Osteocyte (in vitro differentiated cells): Measurements from ENCODE around the gene CHRNB2. TPM values are rescaled to one million over a fixed set of nuclear protein-coding genes. Genes with fewer than 3 reads are reported as not detected.

Experiments
- DNase-seq: peaks from one replicate; pipeline ENCODE4 v3.0.0; 2021; ENCODE audit warnings: mixed read lengths; ENCODE audit not compliant: unreplicated experiment; ENCODE audit errors: extremely low spot score
- H3K27ac Mint-ChIP-seq: one replicate; pipeline ENCODE4 v1.8.0; 2021; ENCODE audit warnings: mild to moderate bottlenecking, mixed read lengths; ENCODE audit not compliant: unreplicated experiment
- H3K27me3 Mint-ChIP-seq: one replicate; pipeline ENCODE4 v1.8.0; 2021; ENCODE audit warnings: mixed read lengths; ENCODE audit not compliant: unreplicated experiment
- H3K36me3 Mint-ChIP-seq: one replicate; pipeline ENCODE4 v1.8.0; 2021; ENCODE audit warnings: mixed read lengths; ENCODE audit not compliant: unreplicated experiment
- H3K4me1 Mint-ChIP-seq: one replicate; pipeline ENCODE4 v1.8.0; 2021; ENCODE audit warnings: mixed read lengths; ENCODE audit not compliant: unreplicated experiment
- H3K4me3 Mint-ChIP-seq: one replicate; pipeline ENCODE4 v1.8.0; 2021; ENCODE audit warnings: mild to moderate bottlenecking, moderate library complexity, mixed read lengths; ENCODE audit not compliant: unreplicated experiment
- H3K9me3 Mint-ChIP-seq: one replicate; pipeline ENCODE4 v1.8.0; 2021; ENCODE audit warnings: mixed read lengths; ENCODE audit not compliant: unreplicated experiment
- total RNA-seq: library from RNA; stranded (reverse); gene quantifications from 2 replicates; pipeline ENCODE4 v1.2.1, GENCODE V29; 2021
- TF ChIP-seq, protein P1 (sequence below): fragments of 200-600 bp; sonication (generic); IDR thresholded peaks from 2 replicates; pipeline ENCODE4 v1.5.0; 2021; ENCODE audit warnings: antibody characterized with exemption, mild to moderate bottlenecking, moderate library complexity

Gene CHRNB2
- total RNA-seq, 1 donor from 2014 or later = 0.27 TPM

DNA sequence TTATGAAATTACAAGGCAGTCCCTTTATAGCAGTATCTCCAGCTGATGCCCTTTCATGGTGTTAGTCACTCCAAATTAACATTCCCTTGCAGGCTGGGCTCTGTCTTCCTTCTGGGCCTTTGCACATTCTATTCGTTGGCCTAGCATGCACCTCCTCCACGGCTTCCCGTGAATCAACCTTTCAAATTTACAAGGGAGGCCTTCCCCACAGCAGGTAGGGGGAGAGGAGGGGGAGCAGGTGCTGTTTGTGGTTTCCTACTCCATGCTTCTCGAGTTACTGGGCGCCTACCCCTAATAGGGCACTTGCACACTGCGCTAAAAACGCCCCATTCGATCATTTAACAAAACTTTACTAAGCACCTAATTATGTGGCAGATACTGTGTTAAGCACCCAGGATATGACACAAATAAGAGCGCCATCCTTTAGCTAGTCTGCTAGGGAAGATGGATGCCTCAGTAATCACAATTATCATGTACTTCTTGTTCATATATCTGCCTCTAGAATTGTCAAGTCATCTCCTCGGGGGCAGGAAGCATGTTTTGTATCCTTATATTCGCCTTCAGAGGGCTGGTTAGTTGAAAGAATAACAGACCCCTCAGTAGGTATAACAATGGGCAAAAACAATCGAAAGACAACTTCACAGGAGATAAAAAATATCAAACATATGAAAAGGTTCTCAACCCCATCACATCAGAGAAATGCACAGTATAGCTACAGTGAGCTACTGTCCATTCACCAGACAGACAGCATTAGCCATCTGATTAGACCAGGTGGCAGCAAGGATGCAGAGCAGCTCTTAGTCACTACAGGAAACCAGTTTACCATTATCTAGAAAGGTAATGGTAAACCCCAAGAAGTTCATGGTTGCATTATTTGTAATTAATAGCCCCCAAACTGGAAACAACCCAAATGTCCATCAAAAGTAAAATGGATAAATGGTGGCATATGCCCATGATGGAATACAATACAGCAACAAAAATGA, 42.1 kb downstream of the CHRNB2 start:
- Mint-ChIP-seq H3K4me1 (peaks cover 36% of the 10 kb centered on the region), H3K27me3 (no peaks in the 10 kb centered on the region), H3K36me3 (peaks cover 3% of the 10 kb centered on the region), H3K27ac (peak overlapping the region; percentile 99), H3K9me3 (no peaks in the 10 kb centered on the region), H3K4me3 (peak overlapping the region; percentile 93)
- DNase-seq = no peak
- TF ChIP-seq, protein P1, sequence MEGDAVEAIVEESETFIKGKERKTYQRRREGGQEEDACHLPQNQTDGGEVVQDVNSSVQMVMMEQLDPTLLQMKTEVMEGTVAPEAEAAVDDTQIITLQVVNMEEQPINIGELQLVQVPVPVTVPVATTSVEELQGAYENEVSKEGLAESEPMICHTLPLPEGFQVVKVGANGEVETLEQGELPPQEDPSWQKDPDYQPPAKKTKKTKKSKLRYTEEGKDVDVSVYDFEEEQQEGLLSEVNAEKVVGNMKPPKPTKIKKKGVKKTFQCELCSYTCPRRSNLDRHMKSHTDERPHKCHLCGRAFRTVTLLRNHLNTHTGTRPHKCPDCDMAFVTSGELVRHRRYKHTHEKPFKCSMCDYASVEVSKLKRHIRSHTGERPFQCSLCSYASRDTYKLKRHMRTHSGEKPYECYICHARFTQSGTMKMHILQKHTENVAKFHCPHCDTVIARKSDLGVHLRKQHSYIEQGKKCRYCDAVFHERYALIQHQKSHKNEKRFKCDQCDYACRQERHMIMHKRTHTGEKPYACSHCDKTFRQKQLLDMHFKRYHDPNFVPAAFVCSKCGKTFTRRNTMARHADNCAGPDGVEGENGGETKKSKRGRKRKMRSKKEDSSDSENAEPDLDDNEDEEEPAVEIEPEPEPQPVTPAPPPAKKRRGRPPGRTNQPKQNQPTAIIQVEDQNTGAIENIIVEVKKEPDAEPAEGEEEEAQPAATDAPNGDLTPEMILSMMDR = no peak

DNA sequence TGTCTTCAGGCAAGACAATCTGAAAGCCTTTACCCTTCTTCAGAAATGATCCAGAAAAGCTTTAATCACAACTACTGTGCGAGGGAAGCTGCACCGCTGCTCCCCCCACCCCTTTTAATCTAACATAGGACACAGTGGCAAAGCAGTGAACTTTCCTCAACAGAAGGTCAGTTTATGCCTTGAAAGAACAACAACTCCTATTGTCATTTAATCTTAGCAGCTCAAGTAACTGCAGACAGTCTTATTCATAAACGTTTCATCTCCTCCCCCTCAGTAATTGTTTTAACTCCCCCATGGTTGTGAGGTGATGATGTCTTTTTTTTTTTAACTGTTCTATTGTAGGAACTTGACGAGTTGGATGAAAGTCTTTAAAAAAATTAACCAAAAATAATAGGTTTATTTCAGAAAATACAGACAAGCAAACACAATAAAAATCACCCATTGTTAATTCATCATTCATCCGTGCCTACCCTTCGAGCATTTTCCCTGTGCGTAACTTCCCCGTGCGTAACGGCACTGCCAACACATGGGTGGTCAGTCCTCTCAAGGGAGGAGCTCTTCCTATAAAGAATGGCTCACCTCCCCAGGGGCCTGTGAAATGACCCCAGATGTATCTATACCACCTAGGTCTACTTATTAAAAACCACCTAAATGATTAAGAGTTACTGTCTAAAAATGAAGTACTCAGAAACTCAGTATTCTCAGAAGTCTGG, 43.7 kb downstream of the CHRNB2 start:
- H3K27ac Mint-ChIP-seq = no peak overlapping the region
- H3K36me3 Mint-ChIP-seq = no peaks in the 10 kb centered on the region
- no peaks in the 10 kb centered on the region for H3K9me3 Mint-ChIP-seq
- TF ChIP-seq, protein P1 = no peak
- H3K27me3 Mint-ChIP-seq = no peaks in the 10 kb centered on the region
- H3K4me3 Mint-ChIP-seq = no peak overlapping the region
- peaks cover 25% of the 10 kb centered on the region for H3K4me1 Mint-ChIP-seq
- no peak for DNase-seq

DNA sequence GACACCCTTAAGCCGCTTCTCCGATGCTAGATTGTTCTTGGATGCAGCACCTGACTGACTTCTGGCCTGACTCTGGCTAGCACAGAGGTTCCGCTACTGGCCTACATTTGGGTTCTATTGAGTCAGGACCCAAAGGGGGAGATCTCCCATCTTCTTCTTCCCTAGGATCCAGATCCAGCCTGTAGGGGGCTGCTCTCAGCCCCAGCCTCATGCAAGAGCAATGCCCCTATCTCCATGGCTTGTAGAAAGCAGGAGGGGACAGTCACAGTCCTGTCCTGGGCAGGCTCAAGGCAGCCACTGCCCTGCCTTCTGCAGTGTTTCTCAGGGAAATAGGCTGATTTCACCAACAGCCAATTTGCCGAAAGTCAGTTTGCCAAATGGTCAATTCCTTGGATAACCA, 46.7 kb downstream of the CHRNB2 start:
- Mint-ChIP-seq H3K9me3 (no peaks in the 10 kb centered on the region), H3K4me1 (peaks cover 12% of the 10 kb centered on the region), H3K27ac (no peak overlapping the region), H3K4me3 (no peak overlapping the region), H3K36me3 (no peaks in the 10 kb centered on the region), H3K27me3 (no peaks in the 10 kb centered on the region)
- no peak for DNase-seq
- TF ChIP-seq, protein P1 = no peak

DNA sequence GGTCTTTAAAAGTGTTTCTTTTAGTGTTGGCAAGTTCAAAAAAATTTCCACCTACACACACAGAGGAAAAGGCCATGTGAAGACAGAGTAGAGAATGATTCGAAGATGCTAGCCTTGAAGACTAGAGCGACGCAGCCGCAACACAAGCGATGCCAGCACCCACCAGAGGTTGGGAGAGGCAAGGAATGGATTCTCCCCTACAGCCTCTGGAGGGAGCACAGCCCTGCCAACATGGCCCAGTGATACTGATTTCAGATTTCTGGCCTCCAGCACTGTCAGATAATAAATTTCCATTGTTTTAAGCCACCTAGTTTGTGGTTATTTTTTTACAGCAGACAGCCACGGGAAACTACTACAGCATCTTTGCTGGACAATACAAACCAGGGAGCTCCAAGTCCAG, 47.3 kb downstream of the CHRNB2 start:
- Mint-ChIP-seq H3K36me3 (no peaks in the 10 kb centered on the region), H3K27ac (no peak overlapping the region)

More for the DNA sequence above, 47.3 kb downstream of the CHRNB2 start:
- H3K9me3 Mint-ChIP-seq = no peaks in the 10 kb centered on the region
- TF ChIP-seq, protein P1 = no peak
- DNase-seq = no peak
- no peak overlapping the region for H3K4me3 Mint-ChIP-seq
- peaks cover 7% of the 10 kb centered on the region for H3K4me1 Mint-ChIP-seq
- no peaks in the 10 kb centered on the region for H3K27me3 Mint-ChIP-seq
